AG09319 (cell line): ENCODE results near the gene ANKRD53.

Source experiments
- DNase-seq: peaks from one replicate; pipeline ENCODE4 v3.0.0-alpha.2; 2010; ENCODE audit warnings: low read depth; ENCODE audit errors: extremely low read depth
- TF ChIP-seq, protein P1 (sequence below): IDR thresholded peaks from 2 replicates; pipeline ENCODE4 v1.5.1; 2011; ENCODE audit warnings: low read depth, mild to moderate bottlenecking, inconsistent platforms, low read length, moderate library complexity

The ANKRD53 gene

GRCh38 chr2:70984228-70984575 is 5.8 kb downstream of the ANKRD53 start:
- DNase-seq: no peak
- TF ChIP-seq, protein P1, sequence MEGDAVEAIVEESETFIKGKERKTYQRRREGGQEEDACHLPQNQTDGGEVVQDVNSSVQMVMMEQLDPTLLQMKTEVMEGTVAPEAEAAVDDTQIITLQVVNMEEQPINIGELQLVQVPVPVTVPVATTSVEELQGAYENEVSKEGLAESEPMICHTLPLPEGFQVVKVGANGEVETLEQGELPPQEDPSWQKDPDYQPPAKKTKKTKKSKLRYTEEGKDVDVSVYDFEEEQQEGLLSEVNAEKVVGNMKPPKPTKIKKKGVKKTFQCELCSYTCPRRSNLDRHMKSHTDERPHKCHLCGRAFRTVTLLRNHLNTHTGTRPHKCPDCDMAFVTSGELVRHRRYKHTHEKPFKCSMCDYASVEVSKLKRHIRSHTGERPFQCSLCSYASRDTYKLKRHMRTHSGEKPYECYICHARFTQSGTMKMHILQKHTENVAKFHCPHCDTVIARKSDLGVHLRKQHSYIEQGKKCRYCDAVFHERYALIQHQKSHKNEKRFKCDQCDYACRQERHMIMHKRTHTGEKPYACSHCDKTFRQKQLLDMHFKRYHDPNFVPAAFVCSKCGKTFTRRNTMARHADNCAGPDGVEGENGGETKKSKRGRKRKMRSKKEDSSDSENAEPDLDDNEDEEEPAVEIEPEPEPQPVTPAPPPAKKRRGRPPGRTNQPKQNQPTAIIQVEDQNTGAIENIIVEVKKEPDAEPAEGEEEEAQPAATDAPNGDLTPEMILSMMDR: no peak

GRCh38 chr2:70984576-70985282 is 6.3 kb downstream of the ANKRD53 start:
- DNase-seq: no peak
- TF ChIP-seq, protein P1: peak; percentile 72

GRCh38 chr2:70985283-70985688 is 6.9 kb downstream of the ANKRD53 start:
- no peak for DNase-seq
- TF ChIP-seq, protein P1: no peak

- TF ChIP-seq, protein P1: no peak
- DNase-seq: no peak
Observed at GRCh38 chr2:70985956-70986355, 7.5 kb downstream of the ANKRD53 start.

GRCh38 chr2:70986499-70987189 is 8.2 kb downstream of the ANKRD53 start:
- TF ChIP-seq, protein P1: no peak
- DNase-seq: no peak

DNA sequence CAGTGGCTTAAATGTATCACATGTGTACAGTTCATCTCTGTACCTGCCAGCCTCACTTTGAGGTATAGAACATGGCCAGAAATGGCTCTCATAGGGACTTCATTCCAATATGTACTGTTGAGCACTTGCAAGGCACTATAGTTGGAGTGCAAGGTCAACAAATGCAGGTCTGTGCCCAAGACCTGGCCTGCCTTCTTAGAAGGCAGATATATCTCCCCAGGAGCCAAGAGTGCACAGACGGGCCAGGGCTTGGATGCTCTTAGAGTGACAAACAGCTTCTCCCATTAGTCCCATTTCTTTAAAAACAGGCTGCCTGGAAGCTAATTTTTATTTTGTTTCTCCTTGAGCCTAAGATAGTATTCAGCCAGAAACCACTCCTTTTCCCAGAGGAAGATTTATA is 9.0 kb downstream of the ANKRD53 start:
- DNase-seq: no peak
- TF ChIP-seq, protein P1: no peak

GRCh38 chr2:70988151-70988550 is 9.7 kb downstream of the ANKRD53 start:
- DNase-seq: no peak
- TF ChIP-seq, protein P1: no peak
